22Rv1 (cell line): Measurements from ENCODE around the gene SARDH.

Source experiments
- CTCF ChIP-seq: fragments of 450-650 bp; IDR thresholded peaks from 2 replicates; pipeline ENCODE4 v1.5.1; 2017; ENCODE audit warnings: mild to moderate bottlenecking
- ZFX ChIP-seq: fragments of 450-650 bp; IDR thresholded peaks from 2 replicates; pipeline ENCODE4 v1.6.1; 2017; ENCODE audit warnings: antibody characterized with exemption, borderline replicate concordance

GRCh38 chr9:133667759-133668450 lies 70.2 kb downstream of the SARDH start:
- TF ChIP-seq CTCF (no peak), ZFX (no peak)
